ENCODE data around the gene OR2M2.

Gene OR2M2, protein sequence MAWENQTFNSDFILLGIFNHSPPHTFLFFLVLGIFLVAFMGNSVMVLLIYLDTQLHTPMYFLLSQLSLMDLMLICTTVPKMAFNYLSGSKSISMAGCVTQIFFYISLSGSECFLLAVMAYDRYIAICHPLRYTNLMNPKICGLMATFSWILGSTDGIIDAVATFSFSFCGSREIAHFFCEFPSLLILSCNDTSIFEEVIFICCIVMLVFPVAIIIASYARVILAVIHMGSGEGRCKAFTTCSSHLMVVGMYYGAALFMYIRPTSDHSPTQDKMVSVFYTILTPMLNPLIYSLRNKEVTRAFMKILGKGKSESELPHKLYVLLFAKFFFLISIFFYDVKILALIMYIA

DNA sequence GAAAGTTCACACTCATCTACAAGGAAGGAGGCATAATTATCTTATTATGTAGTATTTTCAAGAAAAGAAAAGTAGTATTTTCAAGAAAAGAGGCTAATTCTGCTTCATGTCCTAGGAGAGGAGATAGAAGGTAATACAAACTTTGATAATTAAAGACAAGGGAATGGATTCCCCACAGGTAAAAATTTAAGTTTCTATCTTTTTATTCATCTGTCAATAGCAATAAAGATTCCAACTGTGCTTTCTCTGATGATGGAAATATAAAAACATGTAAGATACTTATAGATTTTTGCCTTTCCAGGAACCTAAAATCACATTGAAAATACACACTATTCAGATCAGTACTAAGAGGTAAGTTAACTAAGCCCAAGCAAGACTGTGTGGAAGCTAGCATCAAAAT is at the start of gene OR2M2:
Gene OR2M2 (plus strand): TSS at position 301 of the 400 bp plus-strand sequence. CDS start 5,165 bp downstream, outside the sequence.
- no peak for DNase-seq

DNA sequence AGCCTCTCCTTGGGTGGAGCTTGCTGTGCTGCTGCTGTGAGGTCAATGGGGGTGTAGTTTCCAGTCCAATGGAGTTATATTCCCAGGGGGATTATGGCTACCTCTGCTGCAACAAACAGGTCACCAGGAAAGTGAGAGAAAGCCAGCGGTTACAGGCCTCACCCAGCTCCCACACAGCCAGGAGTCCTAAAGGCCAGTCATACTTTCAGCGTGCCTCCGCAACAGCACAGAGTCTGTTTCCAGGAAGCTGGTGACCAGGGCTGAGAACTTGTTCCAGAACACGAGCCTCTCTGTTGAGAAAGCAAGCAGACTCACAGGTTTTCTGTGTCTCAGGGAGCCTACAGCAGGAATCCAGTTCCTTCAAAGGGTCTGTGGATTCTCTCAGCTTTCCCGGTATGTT is 47.0 kb upstream of the OR2M2 start:
- DNase-seq = no peak

DNA sequence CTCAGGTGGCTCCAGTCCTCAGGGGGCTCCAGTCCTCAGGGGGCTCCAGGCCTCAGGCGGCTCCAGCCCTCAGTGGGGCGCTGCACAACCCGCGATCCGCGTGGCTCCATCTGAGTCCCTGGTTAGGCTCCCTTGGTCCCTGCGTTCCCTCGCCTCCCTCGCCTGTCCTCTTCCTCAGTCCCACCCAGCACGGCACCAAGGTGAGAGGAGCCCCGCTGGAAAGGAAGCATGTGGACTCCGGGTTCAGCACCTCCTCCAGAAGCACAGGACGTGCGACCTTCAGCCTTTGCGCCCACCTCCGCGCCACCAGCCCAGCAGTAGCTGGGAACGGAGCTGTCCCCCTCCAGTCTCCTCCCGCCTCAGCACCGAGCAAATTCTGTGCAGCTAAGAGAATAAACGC is 37.8 kb upstream of the OR2M2 start:
- DNase-seq = no peak

DNA sequence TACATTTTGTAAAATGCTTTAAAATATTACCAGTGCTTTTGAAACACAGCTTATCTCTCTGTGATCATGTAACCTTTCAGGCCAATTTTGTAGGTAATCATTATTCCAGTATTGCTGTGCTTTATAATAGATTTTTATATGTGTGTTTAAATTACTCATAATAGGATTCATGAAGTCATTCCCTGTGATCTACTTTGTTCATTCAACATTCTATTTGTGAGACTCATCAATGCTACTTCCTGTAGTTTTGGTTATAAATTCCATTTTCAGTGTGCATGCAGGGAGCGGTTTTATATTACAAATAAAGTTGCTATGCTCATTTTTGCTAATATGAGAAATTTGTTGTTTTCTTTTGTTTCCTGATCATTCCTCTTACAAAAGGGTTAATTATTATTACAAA is 33.8 kb upstream of the OR2M2 start:
- DNase-seq = no peak

DNA sequence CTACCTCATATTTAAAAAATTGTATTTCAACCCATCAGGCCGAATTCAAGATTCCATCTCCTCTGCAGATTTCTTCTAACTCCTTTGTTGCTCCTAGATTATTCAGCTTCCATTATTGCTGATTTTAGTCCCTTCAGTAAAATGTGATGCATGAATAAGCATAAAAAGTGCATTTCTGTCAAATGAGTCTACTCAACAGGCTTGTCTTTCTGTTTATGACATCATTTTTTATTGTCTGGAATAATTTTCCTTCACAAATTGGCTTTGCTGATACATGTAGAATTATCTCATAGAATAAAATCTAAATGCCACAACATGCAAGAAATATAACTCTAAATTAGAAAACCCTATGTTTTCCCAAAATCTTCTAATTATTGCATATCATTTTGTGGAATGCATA is 31.3 kb upstream of the OR2M2 start:
- no peak for DNase-seq

DNA sequence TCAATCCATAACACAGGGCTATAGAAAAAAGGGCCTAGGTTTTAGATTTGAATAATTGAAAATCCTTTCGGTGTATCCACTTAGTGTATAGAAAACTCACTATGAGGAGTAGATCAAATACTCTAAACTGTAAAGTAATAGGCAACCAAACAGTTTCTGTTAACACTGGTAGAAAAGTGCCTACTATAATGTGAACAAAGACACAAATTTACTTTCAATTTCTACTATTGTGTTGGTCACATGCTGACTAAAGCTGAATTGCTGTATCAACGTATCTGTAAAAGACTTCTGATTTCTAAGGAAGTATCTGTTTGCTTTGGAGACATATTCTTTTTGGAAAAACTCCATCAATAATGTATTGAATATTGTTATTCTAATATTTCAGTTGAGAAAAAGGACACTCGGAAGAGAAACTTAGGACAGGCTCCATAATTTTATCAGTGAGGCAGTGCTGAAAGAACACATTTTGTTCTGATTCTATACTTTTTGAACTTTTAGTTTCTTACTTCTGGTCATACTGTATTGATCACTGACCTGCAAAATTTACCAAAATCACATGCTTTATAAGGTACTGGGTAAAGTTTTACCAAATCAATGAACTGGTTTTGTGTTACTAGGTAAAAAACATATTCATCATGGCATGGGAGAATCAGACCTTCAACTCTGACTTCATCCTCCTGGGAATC is 30.0 kb upstream of the OR2M2 start, which contains the start of gene OR2M5:
Gene OR2M5 (plus strand): TSS at position 636 of the 686 bp plus-strand sequence. CDS start 0 bp downstream, at position 636.
- DNase-seq = no peak

DNA sequence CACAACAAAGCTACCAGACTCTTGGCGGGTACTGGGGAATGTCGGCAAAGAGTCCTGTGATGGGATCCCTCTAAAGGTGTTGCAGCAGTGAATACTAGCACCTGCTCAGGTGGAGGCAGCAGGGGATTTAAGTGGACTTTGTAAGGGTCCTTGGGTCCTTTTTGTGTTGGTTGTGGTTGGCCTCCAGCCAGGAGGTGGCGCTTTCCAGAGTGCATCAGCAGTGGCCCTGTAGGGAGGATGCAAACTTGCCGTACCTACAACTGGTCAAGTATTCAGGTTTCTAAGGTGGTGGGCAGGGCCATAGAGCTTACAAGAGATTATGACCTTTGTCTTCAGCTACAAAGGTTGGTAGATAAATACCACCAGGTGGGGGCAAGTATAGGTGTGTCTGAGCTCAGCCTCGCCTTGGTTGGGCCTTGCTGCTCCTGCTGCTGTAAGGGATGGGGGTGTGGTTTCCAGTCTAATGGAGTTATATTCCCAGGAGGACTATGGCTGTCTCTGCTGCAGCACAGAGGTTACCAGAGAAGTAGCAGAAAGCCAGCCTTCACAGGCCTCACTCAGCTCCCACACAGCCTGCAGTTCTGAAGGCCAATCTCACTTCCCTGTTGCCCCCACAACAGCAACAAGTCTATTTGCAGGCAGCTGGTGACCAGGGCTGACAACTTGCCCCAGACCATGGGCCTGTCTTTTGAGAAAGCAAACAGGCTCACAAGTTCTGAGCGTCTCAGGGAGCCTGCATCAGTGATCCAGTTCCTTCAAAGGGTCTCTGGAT is 22.4 kb upstream of the OR2M2 start:
- DNase-seq = no peak

DNA sequence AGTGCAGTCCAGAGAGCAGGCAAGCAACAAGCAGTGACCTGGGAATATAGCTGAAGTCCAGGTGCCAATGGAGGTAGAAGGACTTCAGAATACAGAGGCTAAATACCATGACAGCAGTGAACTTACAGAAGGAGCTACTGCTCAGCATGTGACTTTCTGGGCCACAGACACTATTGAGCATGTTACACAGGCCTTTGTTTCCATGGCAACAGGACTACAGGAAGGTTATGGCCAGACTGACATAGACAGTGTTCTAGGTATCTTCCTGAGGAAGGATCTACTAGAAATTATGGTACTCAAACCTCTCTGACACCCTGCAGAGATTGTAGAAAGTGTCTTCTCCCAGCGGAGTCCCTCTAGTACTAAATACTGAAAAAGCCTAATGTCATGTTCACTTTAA is 18.7 kb upstream of the OR2M2 start:
- no peak for DNase-seq

DNA sequence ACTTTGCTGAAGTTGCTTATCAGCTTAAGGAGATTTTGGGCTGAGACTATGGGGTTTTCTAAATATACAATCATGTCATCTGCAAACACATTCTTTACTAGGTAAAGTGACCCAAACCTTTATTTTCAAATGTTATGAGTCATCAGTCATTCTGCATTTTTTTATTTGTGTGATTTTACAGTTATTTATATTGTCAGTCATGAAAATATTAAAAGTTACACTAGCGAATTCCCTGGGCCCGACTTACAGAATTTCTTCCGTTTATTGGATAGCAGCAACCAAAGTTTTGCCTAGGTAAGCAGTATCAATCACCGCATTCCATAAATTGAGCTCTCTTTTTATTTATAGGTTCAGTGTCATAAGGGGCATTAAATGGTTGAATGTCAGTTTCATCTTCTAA is 15.9 kb upstream of the OR2M2 start:
- no peak for DNase-seq

DNA sequence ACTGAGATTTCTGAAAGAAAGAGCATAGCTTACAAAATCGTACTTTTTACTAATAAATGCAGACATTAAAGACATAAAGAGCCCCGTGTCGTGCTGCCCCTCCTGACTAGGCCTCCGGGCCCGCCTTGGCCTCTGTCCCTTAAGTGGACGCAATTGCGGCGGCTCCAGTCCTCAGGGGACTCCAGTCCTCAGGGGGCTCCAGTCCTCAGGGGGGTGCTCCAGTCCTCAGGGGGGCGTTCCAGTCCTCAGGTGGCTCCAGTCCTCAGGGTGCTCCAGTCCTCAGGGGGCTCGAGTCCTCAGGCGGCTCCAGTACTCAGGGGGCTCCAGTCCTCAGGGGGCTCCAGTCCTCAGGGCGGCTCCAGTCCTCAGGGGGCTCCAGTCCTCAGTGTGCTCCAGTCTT is 10.6 kb upstream of the OR2M2 start:
- no peak for DNase-seq

DNA sequence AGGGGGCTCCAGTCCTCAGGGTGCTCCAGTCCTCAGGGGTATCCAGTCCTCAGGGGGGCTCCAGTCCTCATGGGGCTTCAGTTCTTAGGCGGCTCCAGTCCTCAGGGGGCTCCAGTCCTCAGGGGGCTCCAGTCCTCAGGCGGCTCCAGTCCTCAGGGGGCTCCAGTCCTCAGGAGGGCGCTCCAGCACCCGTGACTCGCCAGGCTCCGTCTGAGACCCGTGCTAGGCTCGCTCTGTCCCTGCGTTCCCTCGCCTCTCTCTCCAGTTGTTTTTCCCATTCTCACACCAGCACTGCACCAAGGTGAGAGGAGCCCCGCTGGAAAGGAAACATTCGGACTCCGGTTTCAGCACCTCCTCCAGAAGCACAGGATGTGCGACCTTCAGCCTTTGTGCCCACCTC is 9.4 kb upstream of the OR2M2 start:
- no peak for DNase-seq

DNA sequence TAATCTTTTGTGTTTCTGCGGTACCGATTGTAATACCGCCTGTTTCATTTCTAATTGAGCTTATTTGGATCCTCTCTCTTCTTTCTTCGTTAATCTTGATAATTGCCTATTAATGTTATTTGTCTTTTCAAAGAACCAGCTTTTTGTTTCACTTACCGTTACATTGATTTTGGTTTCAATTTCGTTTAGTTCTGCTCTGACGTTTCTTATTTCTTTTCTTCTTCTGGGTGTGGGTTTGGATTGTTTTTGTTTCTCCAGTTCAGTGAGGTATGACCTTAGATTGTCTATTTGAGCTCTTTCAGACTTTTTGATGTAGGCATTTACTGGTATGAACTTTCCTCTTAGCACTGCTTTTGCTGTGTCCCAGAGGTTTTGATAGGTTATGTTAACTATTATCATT is 9.4 kb downstream of the OR2M2 start:
- DNase-seq = no peak

DNA sequence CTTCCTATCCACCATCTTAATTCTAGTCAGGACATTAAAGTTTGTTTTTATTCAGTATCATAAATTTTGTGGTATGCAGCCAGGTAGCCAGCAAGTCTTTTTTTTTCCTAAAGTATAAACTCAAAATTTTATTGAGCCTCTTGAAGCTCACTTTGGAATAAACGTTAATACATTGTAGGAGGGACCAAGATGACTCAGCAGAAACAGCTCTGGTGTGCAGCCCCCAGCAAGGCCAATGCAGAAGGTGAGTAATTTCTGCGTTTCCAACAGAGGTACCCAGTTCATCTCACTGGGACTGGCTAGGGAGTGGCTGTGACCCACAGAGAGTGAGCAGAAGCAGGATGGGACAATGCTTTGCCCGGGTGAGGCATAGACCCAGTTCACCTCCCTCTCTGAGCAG is 12.7 kb downstream of the OR2M2 start:
- no peak for DNase-seq

DNA sequence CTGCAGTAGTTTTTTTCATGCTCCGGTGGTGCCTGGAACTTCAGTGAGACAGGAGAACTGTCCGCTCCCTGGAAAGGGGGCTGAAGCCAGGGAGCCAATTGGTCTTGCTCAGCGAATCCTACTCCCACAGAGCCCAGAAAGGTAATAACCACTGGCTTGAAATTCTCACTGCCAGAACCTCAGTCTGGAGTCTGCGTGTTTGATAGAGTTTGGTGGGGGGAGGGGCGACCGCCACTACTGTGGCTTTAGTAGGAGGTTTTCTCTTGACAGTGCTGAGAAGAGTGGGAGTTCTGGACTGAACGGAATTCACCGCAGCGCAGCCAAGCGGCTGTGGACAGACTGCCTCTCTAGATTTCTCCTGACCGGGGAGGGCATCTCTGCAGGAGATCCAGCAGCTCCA is 14.4 kb downstream of the OR2M2 start:
- no peak for DNase-seq

DNA sequence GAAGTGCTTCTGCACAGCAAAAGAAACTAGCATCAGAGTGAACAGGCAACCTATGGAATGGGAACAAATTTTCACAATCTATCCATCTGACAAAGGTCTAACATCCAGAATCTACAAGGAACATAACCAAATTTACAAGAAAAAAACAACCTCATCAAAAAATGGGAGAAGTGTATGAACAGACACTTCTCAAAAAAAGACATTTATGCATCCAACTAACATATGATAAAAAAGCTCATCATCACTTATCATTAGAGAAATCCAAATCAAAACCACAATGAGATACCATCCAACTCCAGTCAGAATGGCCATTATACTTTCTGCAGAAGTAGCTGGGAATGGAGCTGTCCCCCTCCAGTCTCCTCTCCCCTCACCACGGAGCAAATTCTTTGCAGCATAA is 19.5 kb downstream of the OR2M2 start:
- DNase-seq = no peak

DNA sequence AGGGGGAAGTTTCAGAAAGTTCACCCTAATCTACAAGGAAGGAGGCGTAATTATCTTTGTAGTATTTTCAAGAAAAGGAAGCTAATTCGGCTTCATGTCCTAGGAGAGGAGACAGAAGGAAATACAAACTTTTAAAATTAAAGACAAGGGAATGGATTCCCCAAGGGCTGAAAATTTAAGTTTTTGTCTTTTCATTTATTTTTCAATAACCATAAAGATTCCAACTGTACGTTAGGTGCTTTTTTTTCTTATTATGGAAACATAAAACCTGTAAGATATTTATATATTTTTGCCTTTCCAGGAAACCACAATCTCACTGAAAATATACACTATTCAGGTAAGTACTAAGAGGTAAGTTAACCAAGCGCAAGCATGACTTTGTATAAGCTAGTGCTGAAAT is 22.3 kb downstream of the OR2M2 start, which contains the start of gene OR2M3:
Gene OR2M3 (plus strand): TSS at position 301 of the 400 bp plus-strand sequence. CDS start 5,803 bp downstream, outside the sequence.
- no peak for DNase-seq

DNA sequence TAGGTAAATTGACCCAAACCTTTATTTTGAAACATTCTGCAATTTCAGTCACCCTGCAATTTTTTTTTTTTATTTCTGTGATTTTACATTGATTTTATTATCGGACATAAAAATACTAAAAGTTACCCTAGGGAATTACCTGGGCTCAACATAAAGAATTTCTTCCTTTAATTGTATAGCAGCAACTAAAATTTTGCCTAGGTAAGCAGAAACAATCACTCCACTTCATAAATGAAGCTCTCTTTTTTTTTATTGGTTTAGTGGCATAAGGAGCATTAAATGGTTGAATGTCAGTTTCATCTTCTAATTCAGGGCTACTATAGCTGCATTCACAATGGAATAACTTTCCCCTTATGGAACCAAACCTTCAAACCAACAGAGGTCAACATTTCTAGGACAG is 41.3 kb downstream of the OR2M2 start:
- no peak for DNase-seq

DNA sequence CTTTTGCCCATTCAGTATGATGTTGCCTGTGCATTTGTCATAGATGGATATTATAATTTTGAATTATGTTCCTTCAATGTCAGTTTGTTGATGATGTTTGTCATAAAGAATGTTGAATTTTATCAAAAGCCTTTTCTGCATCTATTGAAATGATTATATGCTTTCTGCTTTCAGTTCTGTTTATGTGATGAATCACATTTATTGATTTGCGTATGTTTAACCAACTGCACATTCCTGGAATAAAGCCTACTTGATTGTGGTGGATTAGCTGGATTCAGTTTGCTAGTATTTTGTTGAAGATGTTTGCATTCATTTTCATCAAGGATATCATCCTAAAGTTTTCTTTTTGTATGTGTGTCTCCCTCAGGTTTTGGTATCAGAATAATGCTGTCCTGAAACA is 50.9 kb downstream of the OR2M2 start:
- no peak for DNase-seq

DNA sequence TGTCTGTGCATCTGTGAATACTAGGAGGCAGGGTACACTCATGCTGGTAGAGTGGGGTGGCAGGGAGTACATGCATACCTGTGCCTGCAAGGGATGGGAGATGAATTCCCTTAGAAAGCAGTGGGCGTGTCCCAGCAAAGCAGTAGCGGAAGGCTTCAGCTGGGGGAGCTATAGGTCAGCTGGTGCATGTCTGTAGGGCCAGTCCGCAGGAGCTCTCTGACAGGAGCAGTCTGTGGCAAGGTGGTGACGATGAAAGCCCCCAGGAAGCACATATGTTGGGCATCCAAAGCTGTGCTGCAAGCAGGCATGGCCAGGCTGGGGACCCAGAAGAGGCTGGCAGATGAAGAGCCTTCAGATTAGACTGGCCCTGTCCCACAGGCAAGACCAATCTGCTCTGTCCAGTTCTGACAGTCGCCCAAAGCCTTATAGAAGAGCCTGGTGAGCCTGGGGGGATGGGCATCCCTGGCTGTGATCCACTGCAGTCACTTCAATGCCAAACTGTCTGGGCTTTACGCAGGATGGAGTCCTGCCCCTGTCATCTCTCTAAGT is 54.8 kb downstream of the OR2M2 start:
- no peak for DNase-seq

Data from fibroblast of skin of right quadriceps (primary cell).